B cell (primary cell): ENCODE results near the gene BBC3. TPM values are rescaled to one million over a fixed set of nuclear protein-coding genes. Genes with fewer than 3 reads are reported as not detected.

Experiments used
- ATAC-seq: fragments of 200-7000 bp; cut with Tn5 transposase; one replicate; pipeline ENCODE4 v1.10.0; 2021; ENCODE audit warnings: low read depth, mild to moderate bottlenecking, moderate number of reproducible peaks, moderate library complexity
- CTCF ChIA-PET: fragments of 350-600 bp; sonication (Branson Sonifier 250); formaldehyde crosslinking; loops from one replicate; lab custom pipeline; 2021; ENCODE audit warnings: antibody characterized with exemption, inconsistent platforms; lab: Charles Lee
- POLR2A ChIA-PET: fragments of 350-600 bp; sonication (Branson Sonifier 250); formaldehyde crosslinking; loops from one replicate; lab custom pipeline; 2021; ENCODE audit warnings: antibody characterized with exemption; lab: Charles Lee
- DNase-seq: peaks from one replicate; pipeline ENCODE4 v3.0.0; 2013
- H2AFZ ChIP-seq: 2 replicates; pipeline ENCODE4 v1.6.1; 2012; ENCODE audit warnings: mild to moderate bottlenecking, low read depth, low read length; ENCODE audit not compliant: insufficient read depth, poor library complexity, severe bottlenecking
- H3K27ac ChIP-seq, 2 donors: 1 replicate in 1 of 2; 2 replicates in 1 of 2; pipeline ENCODE4 v1.5.1; 2012 to 2013; ENCODE audit warnings: low read length in 2 of 2, mild to moderate bottlenecking in 2 of 2, moderate library complexity in 1 of 2
- H3K27me3 ChIP-seq, 4 experiments: fragments of 200-600 bp in 1 of 4; sonication (generic) in 1 of 4; replicated peaks in 1 of 4; 1 replicate in 2 of 4; 2 replicates in 2 of 4; pipeline versions ENCODE4 v1.6.1 to v1.7.0; 2013 to 2016; ENCODE audit warnings: low read length in 3 of 4, mild to moderate bottlenecking in 2 of 4, mixed read lengths in 1 of 4, moderate library complexity in 1 of 4; ENCODE audit not compliant: insufficient read depth in 4 of 4, control insufficient read depth in 3 of 4; ENCODE audit errors: control extremely low read depth in 1 of 4
- H3K36me3 ChIP-seq, 2 experiments: replicated peaks in 1 of 2; 1 replicate in 1 of 2; 2 replicates in 1 of 2; pipeline versions ENCODE4 v1.6.1 to v1.7.1; 2013; ENCODE audit warnings: low read length in 1 of 2; ENCODE audit not compliant: insufficient read depth in 2 of 2, control insufficient read depth in 1 of 2; ENCODE audit errors: control extremely low read depth in 1 of 2, extremely low read depth in 1 of 2
- H3K4me1 ChIP-seq, 2 donors: fragments of 200-600 bp in 1 of 2; sonication (generic) in 1 of 2; 1 replicate in 1 of 2; 2 replicates in 1 of 2; pipeline versions ENCODE4 v1.5.1 to v1.6.1; 2013 to 2017; ENCODE audit warnings: low read length in 2 of 2; ENCODE audit not compliant: control insufficient read depth in 2 of 2, insufficient read depth in 2 of 2
- H3K4me2 ChIP-seq: replicated peaks from 2 replicates; pipeline ENCODE3; 2012; ENCODE audit warnings: mild to moderate bottlenecking, low read depth, low read length; ENCODE audit not compliant: poor library complexity, severe bottlenecking
- H3K4me3 ChIP-seq, 5 experiments: fragments of 200-600 bp in 1 of 5; sonication (generic) in 1 of 5; 1 replicate in 3 of 5; 2 replicates in 2 of 5; pipeline versions ENCODE4 v1.5.1 to v1.7.0; 2011 to 2016; ENCODE audit warnings: low read length in 4 of 5, mild to moderate bottlenecking in 4 of 5, low read depth in 2 of 5, control low read depth in 1 of 5, moderate library complexity in 1 of 5; ENCODE audit not compliant: insufficient read depth in 1 of 5; ENCODE audit errors: control extremely low read depth in 1 of 5, extremely low read depth in 1 of 5
- H3K79me2 ChIP-seq: fragments of 200-600 bp; sonication (generic); one replicate; pipeline ENCODE4 v1.6.0; 2016; ENCODE audit warnings: low read length; ENCODE audit not compliant: control insufficient read depth, insufficient read depth
- H3K9ac ChIP-seq: fragments of 200-600 bp; sonication (generic); 2 replicates; pipeline ENCODE4 v1.6.1; 2017; ENCODE audit warnings: mild to moderate bottlenecking, low read length, moderate library complexity
- H3K9me3 ChIP-seq, 3 donors: one replicate each; pipeline versions ENCODE4 v1.6.1 to v1.7.1; 2013; ENCODE audit warnings: low read length in 2 of 3; ENCODE audit not compliant: control insufficient read depth in 2 of 3, insufficient read depth in 1 of 3; ENCODE audit errors: control extremely low read depth in 1 of 3
- H4K20me1 ChIP-seq: 2 replicates; pipeline ENCODE4 v1.6.0; 2012; ENCODE audit warnings: mild to moderate bottlenecking, low read length; ENCODE audit not compliant: insufficient read depth, control insufficient read depth, poor library complexity, severe bottlenecking
- H3K27ac Mint-ChIP-seq: one replicate; pipeline ENCODE4 v1.8.0; 2021; ENCODE audit warnings: mixed read lengths
- H3K27me3 Mint-ChIP-seq: one replicate; pipeline ENCODE4 v1.8.0; 2021; ENCODE audit warnings: mixed read lengths
- H3K4me1 Mint-ChIP-seq: one replicate; pipeline ENCODE4 v1.8.0; 2021; ENCODE audit warnings: mixed read lengths
- H3K4me3 Mint-ChIP-seq: one replicate; pipeline ENCODE4 v1.8.0; 2021; ENCODE audit warnings: mixed read lengths
- H3K9me3 Mint-ChIP-seq: one replicate; pipeline ENCODE4 v1.8.0; 2022; ENCODE audit warnings: mixed read lengths; ENCODE audit not compliant: insufficient read depth
- EZH2 ChIP-seq: IDR thresholded peaks from 2 replicates; pipeline ENCODE4 v1.6.1; 2012; ENCODE audit warnings: borderline replicate concordance, low read depth, mild to moderate bottlenecking, moderate library complexity, low read length; ENCODE audit not compliant: insufficient read depth, poor library complexity, severe bottlenecking
- WGBS: methylation state at CpG from one replicate; pipeline ENCODE4 v1.1.5; 2013; ENCODE audit warnings: missing lambda C conversion rate; ENCODE audit not compliant: insufficient coverage; 5-methylcytosine and 5-hydroxymethylcytosine counted together
- intact Hi-C: fragments of 100-400 bp; cut with micrococcal nuclease; formaldehyde crosslinking; loops from one replicate; pipeline ENCODE4 v1.10.0; 2022
- polyA plus RNA-seq: library from polyadenylated mRNA; depleted of rRNA; stranded (reverse); fragments of >200 nt; gene quantifications from 2 replicates; pipeline ENCODE4 v1.2.3, GENCODE V29; 2012
- total RNA-seq, 2 donors: library from RNA; stranded (reverse); fragments of 120-200 nt in 1 of 2; gene quantifications; 1 replicate in 1 of 2; 2 replicates in 1 of 2; pipeline versions ENCODE4 v1.2.3 to v1.2.4, GENCODE V29; 2013 to 2022
- TF ChIP-seq, protein P1 (sequence below): fragments of 200-600 bp; IDR thresholded peaks from one replicate; pipeline ENCODE4 v1.8.0; 2022; ENCODE audit warnings: antibody characterized with exemption, mild to moderate bottlenecking

BBC3 gene
- total and polyA plus RNA-seq, 2 donors (not counting 1 experiment from before 2014, with no cell fraction given) = 10.2 to 17.8 TPM

DNA sequence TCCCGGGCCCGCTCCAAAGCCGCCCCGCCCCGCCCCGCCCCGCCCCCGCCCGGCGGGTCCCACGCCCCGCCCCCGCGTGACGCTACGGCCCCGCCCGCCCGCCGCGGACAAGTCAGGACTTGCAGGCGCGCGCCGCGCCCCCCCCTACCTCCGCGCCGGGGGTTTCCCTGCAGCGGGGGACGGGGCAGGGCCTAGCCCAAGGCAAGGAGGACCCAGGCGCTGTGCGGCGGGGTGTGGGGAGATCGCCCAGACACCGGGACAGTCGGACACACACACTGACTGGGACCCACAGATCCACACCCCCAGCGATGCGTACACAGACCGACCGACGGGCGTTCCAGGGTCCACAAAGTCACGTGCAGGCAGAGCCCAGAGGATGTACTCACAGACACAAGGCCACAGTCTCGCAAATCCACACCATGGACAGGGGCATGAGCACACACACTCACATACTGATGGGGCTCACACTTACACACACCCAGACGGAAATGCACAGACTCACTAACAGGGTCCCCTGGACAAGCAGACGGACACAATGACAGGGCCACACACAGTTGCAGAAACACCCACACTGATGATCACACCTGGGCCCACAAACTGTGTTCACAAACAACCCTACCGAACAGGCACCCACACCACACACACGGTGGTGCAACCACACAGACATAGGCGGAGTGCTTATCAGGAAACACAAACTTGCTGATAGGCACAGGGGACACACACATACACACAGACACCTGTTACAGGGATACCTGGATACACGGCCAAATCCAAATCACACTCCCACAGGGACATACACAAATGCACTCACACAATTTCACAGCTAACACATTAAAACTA, 436 bp upstream of the BBC3 start:
- no peak for TF ChIP-seq EZH2
- TF ChIP-seq, protein P1, sequence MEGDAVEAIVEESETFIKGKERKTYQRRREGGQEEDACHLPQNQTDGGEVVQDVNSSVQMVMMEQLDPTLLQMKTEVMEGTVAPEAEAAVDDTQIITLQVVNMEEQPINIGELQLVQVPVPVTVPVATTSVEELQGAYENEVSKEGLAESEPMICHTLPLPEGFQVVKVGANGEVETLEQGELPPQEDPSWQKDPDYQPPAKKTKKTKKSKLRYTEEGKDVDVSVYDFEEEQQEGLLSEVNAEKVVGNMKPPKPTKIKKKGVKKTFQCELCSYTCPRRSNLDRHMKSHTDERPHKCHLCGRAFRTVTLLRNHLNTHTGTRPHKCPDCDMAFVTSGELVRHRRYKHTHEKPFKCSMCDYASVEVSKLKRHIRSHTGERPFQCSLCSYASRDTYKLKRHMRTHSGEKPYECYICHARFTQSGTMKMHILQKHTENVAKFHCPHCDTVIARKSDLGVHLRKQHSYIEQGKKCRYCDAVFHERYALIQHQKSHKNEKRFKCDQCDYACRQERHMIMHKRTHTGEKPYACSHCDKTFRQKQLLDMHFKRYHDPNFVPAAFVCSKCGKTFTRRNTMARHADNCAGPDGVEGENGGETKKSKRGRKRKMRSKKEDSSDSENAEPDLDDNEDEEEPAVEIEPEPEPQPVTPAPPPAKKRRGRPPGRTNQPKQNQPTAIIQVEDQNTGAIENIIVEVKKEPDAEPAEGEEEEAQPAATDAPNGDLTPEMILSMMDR = no peak
- H3K9me3 Mint-ChIP-seq = no peaks in the 10 kb centered on the region
- no peaks in the 10 kb centered on the region for H3K27me3 Mint-ChIP-seq
- H3K4me1 Mint-ChIP-seq = peaks cover 26% of the 10 kb centered on the region
- peak overlapping the region; percentile 81 for H3K4me3 Mint-ChIP-seq
- Histone ChIP-seq H3K79me2 (no peaks in the 10 kb centered on the region), H4K20me1 (peaks cover 22% of the 10 kb centered on the region), H3K4me3 (peak overlapping the region; percentile 35 to 95 (median 53)), H3K27ac (peak overlapping the region in 1 of 2 donors; percentile 45), H3K9ac (peak overlapping the region; percentile 93), H2AFZ (peak overlapping the region; percentile 68), H3K36me3 (no peaks in the 10 kb centered on the region), H3K4me2 (peak overlapping the region; percentile 100), H3K27me3 (peaks cover 0 to 37% (median 1%) of the 10 kb centered on the region in 4 experiments), H3K9me3 (no peaks in the 10 kb centered on the region), H3K4me1 (peaks cover 46 to 54% of the 10 kb centered on the region in 2 donors)
- CTCF ChIA-PET = interaction anchor here (1.9 to 3.2 kb wide), 2 partner anchors 14 to 20 kb away, joined by 20 to 30 read pairs; no protein-coding TSS in a partner anchor
- WGBS = 8% methylated on average over 44 of the region's 51 CpGs
- intact Hi-C loops = loop anchor here (1.0 kb wide), 1 partner anchor 10 kb away; no protein-coding TSS in a partner anchor
- ATAC-seq = peak; percentile 65
- DNase-seq = peak; percentile 91
- POLR2A ChIA-PET = interaction anchor here (0.7 to 1.2 kb wide), 2 partner anchors 13 to 25 kb away, joined by 3 read pairs; partner anchors contain the start of gene CCDC9
- peak overlapping the region; percentile 59 for H3K27ac Mint-ChIP-seq
